Sigmoid colon (tissue), 4 donors: Measurements from ENCODE around the gene TIMM13.

Experiments
- EP300 ChIP-seq, 4 donors: sonication (generic); formaldehyde crosslinking; IDR thresholded peaks; one replicate each; pipeline ENCODE4 v1.6.1; 2017; ENCODE audit warnings: antibody characterized with exemption in 4 of 4
- POLR2A ChIP-seq, 2 donors: fragments of 450-650 bp; IDR thresholded peaks; one replicate each; pipeline ENCODE4 v1.6.1; 2016; ENCODE audit warnings: antibody characterized with exemption in 2 of 2, mild to moderate bottlenecking in 2 of 2, moderate library complexity in 2 of 2
- TF ChIP-seq, protein P1 (sequence below), 4 experiments: fragments of 450-650 bp in 3 of 4; fragments of 200-600 bp in 1 of 4; IDR thresholded peaks; one replicate each; pipeline ENCODE4 v1.5.1; 2016 to 2019; ENCODE audit warnings: antibody characterized with exemption in 4 of 4, mild to moderate bottlenecking in 3 of 4, moderate library complexity in 2 of 4

DNA sequence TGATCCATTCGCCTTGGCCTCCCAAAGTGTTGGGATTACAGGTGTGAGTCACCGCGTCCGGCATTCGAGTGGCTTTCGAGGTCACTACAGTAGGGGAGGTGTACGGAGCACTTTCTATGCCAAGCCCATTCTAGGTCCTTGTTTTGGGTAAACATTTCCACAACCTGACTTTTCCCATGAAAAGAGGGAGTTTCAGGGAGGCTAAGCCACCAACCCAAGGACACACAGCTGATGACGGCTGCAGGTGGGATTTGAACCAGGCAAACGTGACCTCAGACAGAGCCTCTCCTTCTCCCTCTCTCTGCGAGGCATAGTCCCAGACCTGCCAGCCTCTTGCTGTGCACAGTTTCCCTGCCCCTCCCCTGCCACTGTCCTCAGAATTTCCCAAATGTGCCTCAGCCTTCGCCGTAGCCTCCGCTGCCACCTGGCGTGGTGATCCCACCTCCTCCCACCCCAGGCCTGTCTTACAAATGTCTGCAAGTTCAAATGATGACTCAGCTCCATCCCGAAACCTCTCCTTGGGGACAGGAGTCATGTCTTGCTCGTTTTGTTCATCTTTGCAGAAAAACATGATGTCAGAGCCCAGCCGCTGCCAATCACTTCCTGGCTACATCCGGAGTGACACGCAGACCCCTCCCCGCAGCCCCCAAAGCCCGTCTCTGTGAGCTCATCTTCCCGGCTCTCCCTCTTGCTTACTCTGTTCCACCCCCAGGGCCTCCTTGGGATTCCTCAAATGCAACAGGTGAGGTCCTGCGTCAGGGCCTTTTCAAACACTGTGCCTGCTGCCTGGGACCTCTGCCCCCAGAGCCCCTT lies 41.9 kb upstream of the TIMM13 start:
- TF ChIP-seq, protein P1, sequence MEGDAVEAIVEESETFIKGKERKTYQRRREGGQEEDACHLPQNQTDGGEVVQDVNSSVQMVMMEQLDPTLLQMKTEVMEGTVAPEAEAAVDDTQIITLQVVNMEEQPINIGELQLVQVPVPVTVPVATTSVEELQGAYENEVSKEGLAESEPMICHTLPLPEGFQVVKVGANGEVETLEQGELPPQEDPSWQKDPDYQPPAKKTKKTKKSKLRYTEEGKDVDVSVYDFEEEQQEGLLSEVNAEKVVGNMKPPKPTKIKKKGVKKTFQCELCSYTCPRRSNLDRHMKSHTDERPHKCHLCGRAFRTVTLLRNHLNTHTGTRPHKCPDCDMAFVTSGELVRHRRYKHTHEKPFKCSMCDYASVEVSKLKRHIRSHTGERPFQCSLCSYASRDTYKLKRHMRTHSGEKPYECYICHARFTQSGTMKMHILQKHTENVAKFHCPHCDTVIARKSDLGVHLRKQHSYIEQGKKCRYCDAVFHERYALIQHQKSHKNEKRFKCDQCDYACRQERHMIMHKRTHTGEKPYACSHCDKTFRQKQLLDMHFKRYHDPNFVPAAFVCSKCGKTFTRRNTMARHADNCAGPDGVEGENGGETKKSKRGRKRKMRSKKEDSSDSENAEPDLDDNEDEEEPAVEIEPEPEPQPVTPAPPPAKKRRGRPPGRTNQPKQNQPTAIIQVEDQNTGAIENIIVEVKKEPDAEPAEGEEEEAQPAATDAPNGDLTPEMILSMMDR (IDR thresholded peaks at IDR 0.05): no peak
- TF ChIP-seq EP300 (IDR thresholded peaks at IDR 0.05): no peak
- TF ChIP-seq POLR2A (IDR thresholded peaks at IDR 0.05): no peak
